Esophagus squamous epithelium (tissue), 4 donors: ENCODE measurements around the gene ANO3.

Experiments
- POLR2A ChIP-seq, 4 donors: fragments of 450-650 bp; IDR thresholded peaks; one replicate each; pipeline ENCODE4 v1.6.1; 2017; ENCODE audit warnings: antibody characterized with exemption in 4 of 4, mild to moderate bottlenecking in 4 of 4, moderate library complexity in 3 of 4
- TF ChIP-seq, protein P1 (sequence below), 6 experiments: fragments of 450-650 bp in 4 of 6; fragments of 200-600 bp in 2 of 6; sonication (generic) in 2 of 6; IDR thresholded peaks; one replicate each; pipeline ENCODE4 v1.5.1; 2016 to 2019; ENCODE audit warnings: antibody characterized with exemption in 6 of 6, mild to moderate bottlenecking in 4 of 6, moderate library complexity in 4 of 6

DNA sequence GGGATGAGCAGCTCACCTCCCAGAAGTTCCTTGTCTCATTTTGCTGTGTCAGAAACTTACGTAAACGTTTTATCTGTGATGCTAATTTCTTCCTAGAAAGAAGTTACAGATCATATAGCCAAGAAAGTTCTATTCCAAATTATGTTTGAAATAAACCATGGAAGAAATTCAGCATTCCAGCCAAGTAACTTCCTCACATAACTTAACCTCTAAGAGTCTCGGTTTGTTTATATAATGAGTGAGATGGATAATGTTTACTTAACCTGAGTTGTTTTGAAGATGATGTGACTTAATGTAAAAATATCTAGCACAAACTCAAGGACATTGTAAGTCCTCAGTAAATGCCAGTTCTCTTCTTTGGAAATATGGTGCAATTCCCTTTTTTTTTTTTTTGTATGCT lies 249.0 kb downstream of the ANO3 start:
- TF ChIP-seq, protein P1, sequence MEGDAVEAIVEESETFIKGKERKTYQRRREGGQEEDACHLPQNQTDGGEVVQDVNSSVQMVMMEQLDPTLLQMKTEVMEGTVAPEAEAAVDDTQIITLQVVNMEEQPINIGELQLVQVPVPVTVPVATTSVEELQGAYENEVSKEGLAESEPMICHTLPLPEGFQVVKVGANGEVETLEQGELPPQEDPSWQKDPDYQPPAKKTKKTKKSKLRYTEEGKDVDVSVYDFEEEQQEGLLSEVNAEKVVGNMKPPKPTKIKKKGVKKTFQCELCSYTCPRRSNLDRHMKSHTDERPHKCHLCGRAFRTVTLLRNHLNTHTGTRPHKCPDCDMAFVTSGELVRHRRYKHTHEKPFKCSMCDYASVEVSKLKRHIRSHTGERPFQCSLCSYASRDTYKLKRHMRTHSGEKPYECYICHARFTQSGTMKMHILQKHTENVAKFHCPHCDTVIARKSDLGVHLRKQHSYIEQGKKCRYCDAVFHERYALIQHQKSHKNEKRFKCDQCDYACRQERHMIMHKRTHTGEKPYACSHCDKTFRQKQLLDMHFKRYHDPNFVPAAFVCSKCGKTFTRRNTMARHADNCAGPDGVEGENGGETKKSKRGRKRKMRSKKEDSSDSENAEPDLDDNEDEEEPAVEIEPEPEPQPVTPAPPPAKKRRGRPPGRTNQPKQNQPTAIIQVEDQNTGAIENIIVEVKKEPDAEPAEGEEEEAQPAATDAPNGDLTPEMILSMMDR (IDR thresholded peaks at IDR 0.05) = no peak
- no peak for TF ChIP-seq POLR2A (IDR thresholded peaks at IDR 0.05)
